ENCODE results near the gene NEUROD2. TPM values are rescaled to one million over a fixed set of nuclear protein-coding genes. Genes with fewer than 3 reads are reported as not detected.

Gene NEUROD2
- total RNA-seq, 2 donors from 2014 or later, result not detected

DNA sequence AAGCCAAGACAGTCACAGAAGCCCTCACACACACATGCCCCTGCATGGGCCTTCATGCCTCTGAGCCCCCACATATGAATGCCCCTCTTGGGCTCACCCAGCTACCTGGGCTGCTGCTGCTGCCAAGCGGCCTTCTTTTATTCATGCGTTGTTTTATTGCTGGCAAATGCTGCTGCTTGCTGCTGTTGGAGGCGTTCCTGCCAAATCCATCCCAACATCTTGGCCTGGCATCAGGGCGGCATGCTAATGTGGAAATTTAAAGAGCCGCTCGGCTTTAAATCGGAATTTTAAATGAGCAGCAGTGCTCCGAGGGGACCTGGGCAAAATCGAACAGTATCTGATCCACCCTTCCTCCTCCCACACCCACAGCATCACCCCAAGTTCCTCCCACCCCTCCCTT is 39.0 kb downstream of the NEUROD2 start:
- Histone ChIP-seq H3K9ac (ENCODE audit: extremely low read depth, low read length, poor library complexity, severe bottlenecking) (no peak overlapping the region), H3K4me3 (ENCODE audit: low read length) (no peak overlapping the region)
- peaks cover 5% of the 10 kb centered on the region for H3K4me1 Mint-ChIP-seq

DNA sequence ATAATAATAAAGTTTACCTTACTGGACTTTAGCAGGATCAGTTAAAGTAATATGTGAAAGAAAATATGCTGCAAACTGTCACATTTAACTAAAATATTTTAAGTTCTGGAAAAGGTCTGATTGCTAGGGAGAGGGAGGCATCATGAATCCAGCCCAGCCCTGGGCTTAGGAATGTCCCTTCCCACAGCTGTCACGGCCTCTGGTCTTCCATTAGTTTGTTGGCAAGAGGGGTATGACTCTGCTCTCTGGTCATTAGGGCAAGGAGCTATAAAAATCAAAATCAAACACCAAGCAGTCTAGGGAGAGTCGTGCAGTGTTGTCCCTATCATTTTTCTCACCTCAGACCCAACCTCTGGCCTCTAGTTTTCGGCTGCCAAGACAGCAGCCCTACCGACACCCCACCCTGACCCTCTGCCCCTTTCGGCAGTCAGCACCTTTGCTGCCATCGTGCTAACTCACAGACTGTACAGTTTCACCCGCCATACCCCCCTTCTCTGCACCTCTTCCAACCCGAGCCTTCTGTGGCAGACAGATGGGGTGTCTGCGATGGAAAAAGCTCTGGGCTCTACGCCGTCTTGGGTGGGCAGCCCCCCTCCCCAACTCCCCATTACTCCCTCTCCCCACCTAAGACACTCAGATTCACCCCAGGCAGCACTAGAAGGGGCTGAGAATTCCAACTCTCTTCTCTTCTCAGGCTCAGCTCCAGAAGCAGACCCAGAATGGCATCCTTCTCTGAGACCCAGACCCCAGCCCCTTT is 41.4 kb downstream of the NEUROD2 start:
- Mint-ChIP-seq H3K4me1 (peaks cover 12% of the 10 kb centered on the region), H3K27ac (no peak overlapping the region), H3K9me3 (no peaks in the 10 kb centered on the region), H3K27me3 (ENCODE audit: insufficient read depth) (peaks cover 21% of the 10 kb centered on the region), H3K4me3 (no peak overlapping the region), H3K36me3 (ENCODE audit: low read depth) (peaks cover 18% of the 10 kb centered on the region)
- TF ChIP-seq CTCF (conservative IDR thresholded peaks at IDR 0.05), result no peak
- no peak for DNase-seq
- H3K4me1 ChIP-seq (ENCODE audit: control insufficient read depth, insufficient read depth, low read length), result no peaks in the 10 kb centered on the region
- WGBS, 2 experiments (ENCODE audit: insufficient coverage in 1 of 2, insufficient read length in 1 of 2), result 88 to 91% methylated on average over 7 to 11 of the region's 11 CpGs
- no peaks in the 10 kb centered on the region for H3K27me3 ChIP-seq (ENCODE audit: control insufficient read depth, insufficient read depth, low read length, poor library complexity, severe bottlenecking)
- no peak overlapping the region for H3K9ac ChIP-seq (ENCODE audit: extremely low read depth, low read length, poor library complexity, severe bottlenecking)
- peaks cover 7% of the 10 kb centered on the region for H3K9me3 ChIP-seq (ENCODE audit: control insufficient read depth, low read length)
- no peak overlapping the region for H3K27ac ChIP-seq (ENCODE audit: low read depth, low read length)
- H3K36me3 ChIP-seq (ENCODE audit: control insufficient read depth, insufficient read depth, low read length), result no peaks in the 10 kb centered on the region
- no peak overlapping the region for H3K4me3 ChIP-seq (ENCODE audit: low read length)

More for the DNA sequence above, 39.0 kb downstream of the NEUROD2 start:
- no peaks in the 10 kb centered on the region for H3K4me1 ChIP-seq (ENCODE audit: control insufficient read depth, insufficient read depth, low read length)
- Mint-ChIP-seq H3K27ac (no peak overlapping the region), H3K36me3 (ENCODE audit: low read depth) (peaks cover 23% of the 10 kb centered on the region), H3K9me3 (peaks cover 5% of the 10 kb centered on the region), H3K4me3 (no peak overlapping the region), H3K27me3 (ENCODE audit: insufficient read depth) (peaks cover 37% of the 10 kb centered on the region)
- no peak overlapping the region for H3K27ac ChIP-seq (ENCODE audit: low read depth, low read length)
- no peaks in the 10 kb centered on the region for H3K27me3 ChIP-seq (ENCODE audit: control insufficient read depth, insufficient read depth, low read length, poor library complexity, severe bottlenecking)
- peaks cover 12% of the 10 kb centered on the region for H3K9me3 ChIP-seq (ENCODE audit: control insufficient read depth, low read length)
- H3K36me3 ChIP-seq (ENCODE audit: control insufficient read depth, insufficient read depth, low read length), result no peaks in the 10 kb centered on the region
- no peak for TF ChIP-seq CTCF (conservative IDR thresholded peaks at IDR 0.05)
- WGBS, 2 experiments (ENCODE audit: insufficient coverage in 1 of 2, insufficient read length in 1 of 2), result 93 to 97% methylated on average over 4 to 9 of the region's 9 CpGs
- no peak for DNase-seq

DNA sequence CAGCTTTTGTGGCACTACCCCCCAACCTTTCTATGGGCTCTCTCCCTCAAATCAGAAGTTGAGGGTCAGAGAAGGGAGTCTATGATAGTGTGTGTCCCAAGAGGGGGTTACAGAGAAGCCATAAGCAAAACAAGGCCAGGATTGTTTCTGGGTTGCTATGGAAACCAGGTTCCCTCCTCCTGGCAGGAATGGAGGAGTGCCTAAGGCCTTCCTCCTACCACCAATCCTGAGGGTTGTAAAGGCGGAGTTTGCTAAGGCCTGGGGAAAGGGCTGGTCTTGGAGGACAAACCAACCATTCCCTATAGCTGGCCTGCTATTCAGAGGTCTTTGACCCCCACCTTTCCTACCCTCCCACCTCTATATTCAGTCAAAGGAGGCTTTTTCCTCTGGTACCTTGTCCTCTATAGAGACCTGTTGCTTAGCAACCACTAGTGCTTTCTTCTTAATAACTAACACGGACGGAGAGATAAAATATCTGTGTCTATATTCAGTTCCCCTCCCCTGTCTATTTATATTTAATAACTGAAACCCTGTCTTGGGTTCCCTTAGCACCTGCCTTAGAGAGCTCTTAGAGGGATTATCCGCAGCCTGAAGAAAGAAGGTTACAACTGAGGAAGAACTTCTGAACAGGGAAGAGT is 43.4 kb downstream of the NEUROD2 start:
- Histone ChIP-seq H3K4me1 (ENCODE audit: control insufficient read depth, insufficient read depth, low read length) (no peaks in the 10 kb centered on the region), H3K9ac (ENCODE audit: extremely low read depth, low read length, poor library complexity, severe bottlenecking) (peak overlapping the region; percentile 11), H3K36me3 (ENCODE audit: control insufficient read depth, insufficient read depth, low read length) (no peaks in the 10 kb centered on the region), H3K4me3 (ENCODE audit: low read length) (no peak overlapping the region), H3K27ac (ENCODE audit: low read depth, low read length) (peak overlapping the region; percentile 24), H3K27me3 (ENCODE audit: control insufficient read depth, insufficient read depth, low read length, poor library complexity, severe bottlenecking) (no peaks in the 10 kb centered on the region), H3K9me3 (ENCODE audit: control insufficient read depth, low read length) (no peaks in the 10 kb centered on the region)
- WGBS, 2 experiments (ENCODE audit: insufficient coverage in 1 of 2, insufficient read length in 1 of 2), result 90 to 95% methylated on average over 2 to 4 of the region's 4 CpGs
- peak; percentile 18 for TF ChIP-seq CTCF (conservative IDR thresholded peaks at IDR 0.05)
- peaks cover 12% of the 10 kb centered on the region for H3K4me1 Mint-ChIP-seq
- H3K4me3 Mint-ChIP-seq, result no peak overlapping the region
- no peaks in the 10 kb centered on the region for H3K9me3 Mint-ChIP-seq
- H3K27me3 Mint-ChIP-seq (ENCODE audit: insufficient read depth), result peaks cover 15% of the 10 kb centered on the region
- no peak overlapping the region for H3K27ac Mint-ChIP-seq
- peaks cover 18% of the 10 kb centered on the region for H3K36me3 Mint-ChIP-seq (ENCODE audit: low read depth)
- DNase-seq, result peak; percentile 93

All from endodermal cell (in vitro differentiated cells).